ENCODE measurements around the gene HRCT1. TPM values are rescaled to one million over a fixed set of nuclear protein-coding genes. Genes with fewer than 3 reads are reported as not detected.

The HRCT1 gene
- total RNA-seq, 1 experiment from 2014 or later, result 1.7 TPM

- Histone ChIP-seq H3F3A (ENCODE audit: low read length, unreplicated experiment) (no peaks in the 10 kb centered on the region), H3K9me2 (replicated peaks; ENCODE audit: low read length) (no peaks in the 10 kb centered on the region), H3K9me3 (ENCODE audit: low read length) (no peaks in the 10 kb centered on the region), H3K4me2 (ENCODE audit: low read length) (no peak overlapping the region), H4K20me1 (ENCODE audit: low read length) (no peaks in the 10 kb centered on the region), H3K4me1 (ENCODE audit: insufficient read depth, low read length) (no peaks in the 10 kb centered on the region), H3K36me3 (ENCODE audit: low read depth, low read length) (no peaks in the 10 kb centered on the region), H2AFZ (ENCODE audit: low read length) (no peak overlapping the region), H3K79me2 (ENCODE audit: low read length) (no peaks in the 10 kb centered on the region), H3K4me3 (ENCODE audit: low read length) (no peak overlapping the region), H3K27me3 (ENCODE audit: low read length) (no peaks in the 10 kb centered on the region), H3K27ac (ENCODE audit: low read length) (no peak overlapping the region), H3K9ac (ENCODE audit: low read length) (no peak overlapping the region)
- TF ChIP-seq, protein P1, sequence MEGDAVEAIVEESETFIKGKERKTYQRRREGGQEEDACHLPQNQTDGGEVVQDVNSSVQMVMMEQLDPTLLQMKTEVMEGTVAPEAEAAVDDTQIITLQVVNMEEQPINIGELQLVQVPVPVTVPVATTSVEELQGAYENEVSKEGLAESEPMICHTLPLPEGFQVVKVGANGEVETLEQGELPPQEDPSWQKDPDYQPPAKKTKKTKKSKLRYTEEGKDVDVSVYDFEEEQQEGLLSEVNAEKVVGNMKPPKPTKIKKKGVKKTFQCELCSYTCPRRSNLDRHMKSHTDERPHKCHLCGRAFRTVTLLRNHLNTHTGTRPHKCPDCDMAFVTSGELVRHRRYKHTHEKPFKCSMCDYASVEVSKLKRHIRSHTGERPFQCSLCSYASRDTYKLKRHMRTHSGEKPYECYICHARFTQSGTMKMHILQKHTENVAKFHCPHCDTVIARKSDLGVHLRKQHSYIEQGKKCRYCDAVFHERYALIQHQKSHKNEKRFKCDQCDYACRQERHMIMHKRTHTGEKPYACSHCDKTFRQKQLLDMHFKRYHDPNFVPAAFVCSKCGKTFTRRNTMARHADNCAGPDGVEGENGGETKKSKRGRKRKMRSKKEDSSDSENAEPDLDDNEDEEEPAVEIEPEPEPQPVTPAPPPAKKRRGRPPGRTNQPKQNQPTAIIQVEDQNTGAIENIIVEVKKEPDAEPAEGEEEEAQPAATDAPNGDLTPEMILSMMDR (conservative IDR thresholded peaks at IDR 0.05; ENCODE audit: low read depth, low read length), result no peak
- TF ChIP-seq EZH2phosphoT487 (IDR thresholded peaks at IDR 0.05; ENCODE audit: borderline replicate concordance, low read length) (no peak), EZH2 (IDR thresholded peaks at IDR 0.05; ENCODE audit: low read length, unreplicated experiment) (no peak)
- POLR2A ChIA-PET (ENCODE audit: unreplicated experiment), result interaction anchor here (0.6 kb wide), 1 partner anchor 13 kb away, joined by 3 read pairs; no protein-coding TSS in a partner anchor
- ATAC-seq, result no peak
- BruUV-seq (replicated peaks), result no TSS peak
- intact Hi-C loops (cut with micrococcal nuclease), result no loop called here
- CTCF ChIA-PET, result no interaction called here
- no peak for DNase-seq
Observed at GRCh38 chr9:35856882-35857281, 49.1 kb upstream of the HRCT1 start.

DNA sequence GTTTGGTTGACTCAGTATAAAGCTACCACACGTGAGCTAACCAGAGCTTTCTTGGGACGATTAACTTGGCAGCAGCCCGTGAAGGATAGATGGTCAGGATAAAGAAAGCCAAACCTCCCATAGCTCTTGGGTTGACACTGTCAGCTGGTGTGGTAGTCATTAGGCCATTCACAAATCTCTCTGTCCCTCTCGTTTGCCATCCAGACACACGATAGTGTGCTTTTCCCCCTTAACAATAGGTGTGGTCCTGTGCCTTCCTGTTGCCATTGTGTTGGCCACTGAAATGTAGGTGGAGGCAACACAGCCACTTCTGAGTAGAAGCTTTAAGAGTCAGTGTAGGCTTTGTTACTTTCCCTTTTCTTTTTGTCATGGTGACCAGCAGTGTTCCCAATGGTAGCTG lies 47.5 kb upstream of the HRCT1 start:
- no peak overlapping the region for H2AFZ ChIP-seq (ENCODE audit: low read length)
- DNase-seq, result no peak
- H3K9ac ChIP-seq (ENCODE audit: low read length), result no peak overlapping the region
- no peaks in the 10 kb centered on the region for H3K4me1 ChIP-seq (ENCODE audit: insufficient read depth, low read length)
- no peak overlapping the region for H3K4me2 ChIP-seq (ENCODE audit: low read length)
- CTCF ChIA-PET, result interaction anchor here (0.5 kb wide), 1 partner anchor 1897 kb away, joined by 7 read pairs; no protein-coding TSS in a partner anchor
- BruUV-seq (replicated peaks), result no TSS peak
- H3K9me2 ChIP-seq (replicated peaks; ENCODE audit: low read length), result no peaks in the 10 kb centered on the region
- no peaks in the 10 kb centered on the region for H3K79me2 ChIP-seq (ENCODE audit: low read length)
- no peak overlapping the region for H3K27ac ChIP-seq (ENCODE audit: low read length)
- no peak for TF ChIP-seq EZH2phosphoT487 (IDR thresholded peaks at IDR 0.05; ENCODE audit: borderline replicate concordance, low read length)
- no peaks in the 10 kb centered on the region for H3K9me3 ChIP-seq (ENCODE audit: low read length)
- H4K20me1 ChIP-seq (ENCODE audit: low read length), result no peaks in the 10 kb centered on the region
- no peaks in the 10 kb centered on the region for H3F3A ChIP-seq (ENCODE audit: low read length, unreplicated experiment)
- intact Hi-C loops (cut with micrococcal nuclease), result no loop called here
- no peaks in the 10 kb centered on the region for H3K27me3 ChIP-seq (ENCODE audit: low read length)
- no peak for ATAC-seq
- no peak overlapping the region for H3K4me3 ChIP-seq (ENCODE audit: low read length)
- H3K36me3 ChIP-seq (ENCODE audit: low read depth, low read length), result no peaks in the 10 kb centered on the region
- POLR2A ChIA-PET (ENCODE audit: unreplicated experiment), result interaction anchor here (0.6 kb wide), 1 partner anchor 39 kb away, joined by 6 read pairs; no protein-coding TSS in a partner anchor

GRCh38 chr9:35859310-35859989 lies 46.6 kb upstream of the HRCT1 start:
- Histone ChIP-seq H3K9ac (ENCODE audit: low read length) (no peak overlapping the region), H3K4me2 (ENCODE audit: low read length) (no peak overlapping the region), H3K9me3 (ENCODE audit: low read length) (no peaks in the 10 kb centered on the region), H3K9me2 (replicated peaks; ENCODE audit: low read length) (no peaks in the 10 kb centered on the region), H2AFZ (ENCODE audit: low read length) (no peak overlapping the region), H3K27me3 (ENCODE audit: low read length) (no peaks in the 10 kb centered on the region), H3K4me3 (ENCODE audit: low read length) (no peak overlapping the region), H3K27ac (ENCODE audit: low read length) (no peak overlapping the region), H3K36me3 (ENCODE audit: low read depth, low read length) (no peaks in the 10 kb centered on the region), H4K20me1 (ENCODE audit: low read length) (no peaks in the 10 kb centered on the region), H3F3A (ENCODE audit: low read length, unreplicated experiment) (no peaks in the 10 kb centered on the region), H3K79me2 (ENCODE audit: low read length) (no peaks in the 10 kb centered on the region), H3K4me1 (ENCODE audit: insufficient read depth, low read length) (no peaks in the 10 kb centered on the region)
- ChIA-PET POLR2A (ENCODE audit: unreplicated experiment) (no interaction called here), CTCF (no interaction called here)
- intact Hi-C loops (cut with micrococcal nuclease), result no loop called here
- BruUV-seq (replicated peaks), result no TSS peak
- peak; percentile 58 for ATAC-seq
- peak; percentile 34 for DNase-seq
- no peak for TF ChIP-seq EZH2 (IDR thresholded peaks at IDR 0.05; ENCODE audit: low read length, unreplicated experiment)
- TF ChIP-seq, protein P1 (conservative IDR thresholded peaks at IDR 0.05; ENCODE audit: low read depth, low read length), result peak; percentile 19; the same call in 1 of the 2 replicates
